ENCODE data around the gene KCNG1. TPM values are rescaled to one million over a fixed set of nuclear protein-coding genes. Genes with fewer than 3 reads are reported as not detected.
A peak's percentile ranks its signal among the peaks of the same experiment; 100 is the strongest.

Gene KCNG1
- total and polyA plus RNA-seq, 2 of the 13 experiments (the other 11 are each of a cell fraction or from before 2014, with no cell fraction given): not detected

- TF ChIP-seq ZNF280D (CRISPR knock-in tag; IDR thresholded peaks at IDR 0.05): peak; percentile 96; the same call in 1 of the 2 replicates
- peak; percentile 47; the same call in 1 of the 2 replicates for TF ChIP-seq ZNF292 (CRISPR knock-in tag; IDR thresholded peaks at IDR 0.05; ENCODE audit: borderline replicate concordance, low read depth)
- no peak for TF ChIP-seq ZBTB40 (IDR thresholded peaks at IDR 0.05)
- peak; percentile 67; the same call in 1 of the 2 replicates for TF ChIP-seq ZBTB40 (CRISPR knock-in tag; IDR thresholded peaks at IDR 0.05)
- TF ChIP-seq ZNF639 (CRISPR knock-in tag; conservative IDR thresholded peaks at IDR 0.05): no peak; the same call in 1 of the 2 replicates
- TF ChIP-seq FOSL1 (CRISPR knock-in tag; IDR thresholded peaks at IDR 0.05; ENCODE audit: borderline replicate concordance): no peak
- peak; percentile 79; the same call in 1 of the 2 replicates for TF ChIP-seq ZNF160 (CRISPR knock-in tag; IDR thresholded peaks at IDR 0.05)
- TF ChIP-seq ZC3H4 (CRISPR knock-in tag; IDR thresholded peaks at IDR 0.05; ENCODE audit: borderline replicate concordance): peak; percentile 69; the same call in 1 of the 2 replicates
- 0 out of 2 replicates have a peak, but pooled peaks have one; percentile 69 for TF ChIP-seq ZNF737 (CRISPR knock-in tag; IDR thresholded peaks at IDR 0.05; ENCODE audit: borderline replicate concordance)
- TF ChIP-seq HES4 (CRISPR knock-in tag; IDR thresholded peaks at IDR 0.05; ENCODE audit: borderline replicate concordance): peak; percentile 83; the same call in 1 of the 2 replicates
- peak; percentile 32; the same call in 1 of the 2 replicates for TF ChIP-seq ZNF775 (CRISPR knock-in tag; IDR thresholded peaks at IDR 0.05; ENCODE audit: borderline replicate concordance)
- peak; percentile 10; the same call in 1 of the 2 replicates for TF ChIP-seq ZNF780A (CRISPR knock-in tag; IDR thresholded peaks at IDR 0.05)
- TF ChIP-seq ZNF547 (CRISPR knock-in tag; IDR thresholded peaks at IDR 0.05): no peak
- no peak; the same call in 1 of the 2 replicates for TF ChIP-seq NKX3-1 (CRISPR knock-in tag; IDR thresholded peaks at IDR 0.05)
- TF ChIP-seq ZNF3 (CRISPR knock-in tag; IDR thresholded peaks at IDR 0.05): peak; percentile 80
Measured at GRCh38 chr20:50957798-50958614, 64.9 kb downstream of the KCNG1 start, which contains the start of gene DPM1 (continued).
